Osteocyte (in vitro differentiated cells): ENCODE results near the gene DNER. TPM values are rescaled to one million over a fixed set of nuclear protein-coding genes. Genes with fewer than 3 reads are reported as not detected.

ENCODE experiments used
- DNase-seq: peaks from one replicate; pipeline ENCODE4 v3.0.0; 2021; ENCODE audit warnings: mixed read lengths; ENCODE audit not compliant: unreplicated experiment; ENCODE audit errors: extremely low spot score
- H3K27ac Mint-ChIP-seq: one replicate; pipeline ENCODE4 v1.8.0; 2021; ENCODE audit warnings: mild to moderate bottlenecking, mixed read lengths; ENCODE audit not compliant: unreplicated experiment
- H3K27me3 Mint-ChIP-seq: one replicate; pipeline ENCODE4 v1.8.0; 2021; ENCODE audit warnings: mixed read lengths; ENCODE audit not compliant: unreplicated experiment
- H3K36me3 Mint-ChIP-seq: one replicate; pipeline ENCODE4 v1.8.0; 2021; ENCODE audit warnings: mixed read lengths; ENCODE audit not compliant: unreplicated experiment
- H3K4me1 Mint-ChIP-seq: one replicate; pipeline ENCODE4 v1.8.0; 2021; ENCODE audit warnings: mixed read lengths; ENCODE audit not compliant: unreplicated experiment
- H3K4me3 Mint-ChIP-seq: one replicate; pipeline ENCODE4 v1.8.0; 2021; ENCODE audit warnings: mild to moderate bottlenecking, moderate library complexity, mixed read lengths; ENCODE audit not compliant: unreplicated experiment
- H3K9me3 Mint-ChIP-seq: one replicate; pipeline ENCODE4 v1.8.0; 2021; ENCODE audit warnings: mixed read lengths; ENCODE audit not compliant: unreplicated experiment
- CTCF ChIP-seq: fragments of 200-600 bp; sonication (generic); IDR thresholded peaks from 2 replicates; pipeline ENCODE4 v1.5.0; 2021; ENCODE audit warnings: antibody characterized with exemption, mild to moderate bottlenecking, moderate library complexity
- total RNA-seq: library from RNA; stranded (reverse); gene quantifications from 2 replicates; pipeline ENCODE4 v1.2.1, GENCODE V29; 2021

DNER gene
- total RNA-seq, 1 donor from 2014 or later: 0.19 TPM

GRCh38 chr2:229586746-229587705 is 127.3 kb downstream of the DNER start:
- peaks cover 6% of the 10 kb centered on the region for H3K4me1 Mint-ChIP-seq
- DNase-seq: peak; percentile 90
- peak overlapping the region; percentile 59 for H3K4me3 Mint-ChIP-seq
- H3K27ac Mint-ChIP-seq: no peak overlapping the region
- H3K27me3 Mint-ChIP-seq: peaks cover 19% of the 10 kb centered on the region
- TF ChIP-seq CTCF: peak; percentile 98
- H3K9me3 Mint-ChIP-seq: no peaks in the 10 kb centered on the region
- no peaks in the 10 kb centered on the region for H3K36me3 Mint-ChIP-seq

- no peak for TF ChIP-seq CTCF
- Mint-ChIP-seq H3K9me3 (no peaks in the 10 kb centered on the region), H3K4me3 (no peak overlapping the region), H3K27ac (no peak overlapping the region), H3K4me1 (peaks cover 6% of the 10 kb centered on the region), H3K36me3 (no peaks in the 10 kb centered on the region), H3K27me3 (peaks cover 23% of the 10 kb centered on the region)
- DNase-seq: no peak
Observed at GRCh38 chr2:229586012-229586411, 128.3 kb downstream of the DNER start.

- H3K9me3 Mint-ChIP-seq: no peaks in the 10 kb centered on the region
- H3K36me3 Mint-ChIP-seq: no peaks in the 10 kb centered on the region
- H3K4me1 Mint-ChIP-seq: peaks cover 6% of the 10 kb centered on the region
Observed at GRCh38 chr2:229582151-229582550, 132.2 kb downstream of the DNER start.

GRCh38 chr2:229578052-229578846 is 136.1 kb downstream of the DNER start:
- Mint-ChIP-seq H3K9me3 (no peaks in the 10 kb centered on the region), H3K27me3 (peaks cover 33% of the 10 kb centered on the region), H3K36me3 (no peaks in the 10 kb centered on the region), H3K4me3 (no peak overlapping the region), H3K4me1 (no peaks in the 10 kb centered on the region), H3K27ac (no peak overlapping the region)
- no peak for DNase-seq
- TF ChIP-seq CTCF: no peak

More at GRCh38 chr2:229582151-229582550, 132.2 kb downstream of the DNER start:
- no peak for TF ChIP-seq CTCF
- Mint-ChIP-seq H3K27me3 (peaks cover 36% of the 10 kb centered on the region), H3K4me3 (no peak overlapping the region), H3K27ac (no peak overlapping the region)
- no peak for DNase-seq
